ENCODE data around the gene MRM2.

MRM2 gene

GRCh38 chr7:2191016-2191415 lies 51.0 kb downstream of the MRM2 start:
- DNase-seq (ENCODE audit: low read depth in 1 of 2, low spot score in 1 of 2): no peak

DNA sequence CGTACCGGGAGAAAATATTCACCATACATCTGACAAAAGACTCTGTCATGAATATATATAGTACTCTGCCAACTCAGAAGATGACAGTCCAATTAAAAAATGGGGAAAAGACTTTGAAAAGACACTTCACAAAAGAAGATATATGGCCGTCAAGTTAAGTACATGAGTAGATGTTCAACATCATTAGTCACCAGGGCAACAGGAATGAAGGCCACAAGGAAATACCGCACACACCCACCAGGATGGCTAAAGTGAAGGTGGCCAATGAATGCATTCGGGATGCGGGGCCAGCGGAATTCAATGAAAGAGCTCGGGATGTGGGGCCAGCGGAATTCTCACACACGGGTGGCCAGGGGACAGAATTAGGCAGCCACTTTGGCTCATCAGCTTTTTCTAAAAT lies 51.5 kb downstream of the MRM2 start:
- DNase-seq (ENCODE audit: low read depth in 1 of 2, low spot score in 1 of 2): no peak

GRCh38 chr7:2186166-2186565 lies 55.8 kb downstream of the MRM2 start:
- no peak for DNase-seq (ENCODE audit: low read depth in 1 of 2, low spot score in 1 of 2)

GRCh38 chr7:2185715-2186114 lies 56.3 kb downstream of the MRM2 start:
- DNase-seq (ENCODE audit: low read depth in 1 of 2, low spot score in 1 of 2): no peak
